Trophoblast cell (in vitro differentiated cells and primary cell): Measurements from ENCODE around the gene LCTL.
A peak's percentile ranks its signal among the peaks of the same experiment; 100 is the strongest.

ENCODE experiments used
- DNase-seq, 2 donors: peaks; one replicate each; pipeline ENCODE4 v3.0.0-alpha.2; 2016
- H2AFZ ChIP-seq: 2 replicates; pipeline ENCODE4 v1.6.1; 2013; ENCODE audit warnings: low read length, moderate library complexity, mild to moderate bottlenecking; ENCODE audit not compliant: insufficient read depth, poor library complexity
- H2AK5ac ChIP-seq: 2 replicates; pipeline ENCODE4 v1.6.1; 2013; ENCODE audit warnings: mild to moderate bottlenecking, low read length
- H2BK120ac ChIP-seq: 2 replicates; pipeline ENCODE4 v1.6.1; 2013; ENCODE audit warnings: low read length, mild to moderate bottlenecking, moderate library complexity; ENCODE audit not compliant: insufficient read depth, poor library complexity
- H2BK12ac ChIP-seq: 2 replicates; pipeline ENCODE4 v1.6.1; 2013; ENCODE audit warnings: mild to moderate bottlenecking, low read length, moderate library complexity
- H2BK5ac ChIP-seq: 2 replicates; pipeline ENCODE4 v1.6.1; 2013; ENCODE audit warnings: low read length, low read depth, moderate library complexity, mild to moderate bottlenecking; ENCODE audit not compliant: poor library complexity
- H3K14ac ChIP-seq: 2 replicates; pipeline ENCODE4 v1.6.1; 2013; ENCODE audit warnings: mild to moderate bottlenecking, low read length
- H3K18ac ChIP-seq: 2 replicates; pipeline ENCODE4 v1.6.1; 2013; ENCODE audit warnings: mild to moderate bottlenecking, low read length
- H3K23ac ChIP-seq: 2 replicates; pipeline ENCODE4 v1.6.1; 2013; ENCODE audit warnings: low read length
- H3K27ac ChIP-seq: 2 replicates; pipeline ENCODE4 v1.5.1; 2013; ENCODE audit warnings: low read depth, mild to moderate bottlenecking, inconsistent platforms, low read length, moderate library complexity
- H3K27me3 ChIP-seq: 2 replicates; pipeline ENCODE4 v1.6.1; 2013; ENCODE audit warnings: inconsistent platforms, mild to moderate bottlenecking, low read length, moderate library complexity; ENCODE audit not compliant: insufficient read depth
- H3K36me3 ChIP-seq, 2 experiments: 1 replicate in 1 of 2; 2 replicates in 1 of 2; pipeline ENCODE4 v1.6.1; 2013; ENCODE audit warnings: low read length in 2 of 2, mild to moderate bottlenecking in 2 of 2, moderate library complexity in 1 of 2; ENCODE audit not compliant: insufficient read depth in 2 of 2, control insufficient read depth in 1 of 2
- H3K4ac ChIP-seq: 2 replicates; pipeline ENCODE4 v1.6.1; 2013; ENCODE audit warnings: low read depth, mild to moderate bottlenecking, low read length, moderate library complexity
- H3K4me1 ChIP-seq, 2 experiments: 1 replicate in 1 of 2; 2 replicates in 1 of 2; pipeline ENCODE4 v1.6.1; 2013; ENCODE audit warnings: low read length in 2 of 2, mild to moderate bottlenecking in 2 of 2, moderate library complexity in 1 of 2; ENCODE audit not compliant: insufficient read depth in 2 of 2, control insufficient read depth in 1 of 2
- H3K4me2 ChIP-seq: 2 replicates; pipeline ENCODE4 v1.6.1; 2013; ENCODE audit warnings: inconsistent platforms, mild to moderate bottlenecking, low read length, moderate library complexity
- H3K4me3 ChIP-seq: 2 replicates; pipeline ENCODE4 v1.5.1; 2013; ENCODE audit warnings: mild to moderate bottlenecking, low read depth, low read length, inconsistent platforms
- H3K79me1 ChIP-seq: one replicate; pipeline ENCODE4 v1.6.1; 2013; ENCODE audit warnings: low read length
- H3K79me2 ChIP-seq: 2 replicates; pipeline ENCODE4 v1.6.1; 2013; ENCODE audit warnings: low read length, mild to moderate bottlenecking; ENCODE audit not compliant: control insufficient read depth, insufficient read depth, poor library complexity
- H3K9ac ChIP-seq: 2 replicates; pipeline ENCODE4 v1.6.1; 2013; ENCODE audit warnings: mild to moderate bottlenecking, low read length
- H3K9me3 ChIP-seq: 2 replicates; pipeline ENCODE4 v1.6.1; 2013; ENCODE audit warnings: low read depth, mild to moderate bottlenecking, control low read depth, inconsistent platforms, low read length; ENCODE audit not compliant: insufficient read depth
- H4K12ac ChIP-seq: 2 replicates; pipeline ENCODE4 v1.6.1; 2013; ENCODE audit warnings: low read depth, mild to moderate bottlenecking, low read length, moderate library complexity
- H4K8ac ChIP-seq: 2 replicates; pipeline ENCODE4 v1.6.1; 2013; ENCODE audit warnings: low read depth, mild to moderate bottlenecking, low read length, moderate library complexity
- H4K91ac ChIP-seq: one replicate; pipeline ENCODE4 v1.6.1; 2013; ENCODE audit warnings: low read depth, mild to moderate bottlenecking, low read length, moderate library complexity
- WGBS: extraction: QIAGEN DNeasy Blood & Tissue Kit; methylation state at CpG from one replicate; pipeline ENCODE4 v1.1.7; 2013; ENCODE audit warnings: missing lambda C conversion rate; ENCODE audit not compliant: insufficient read length, insufficient coverage; ENCODE audit errors: extremely low coverage; 5-methylcytosine and 5-hydroxymethylcytosine counted together

The LCTL gene

DNA sequence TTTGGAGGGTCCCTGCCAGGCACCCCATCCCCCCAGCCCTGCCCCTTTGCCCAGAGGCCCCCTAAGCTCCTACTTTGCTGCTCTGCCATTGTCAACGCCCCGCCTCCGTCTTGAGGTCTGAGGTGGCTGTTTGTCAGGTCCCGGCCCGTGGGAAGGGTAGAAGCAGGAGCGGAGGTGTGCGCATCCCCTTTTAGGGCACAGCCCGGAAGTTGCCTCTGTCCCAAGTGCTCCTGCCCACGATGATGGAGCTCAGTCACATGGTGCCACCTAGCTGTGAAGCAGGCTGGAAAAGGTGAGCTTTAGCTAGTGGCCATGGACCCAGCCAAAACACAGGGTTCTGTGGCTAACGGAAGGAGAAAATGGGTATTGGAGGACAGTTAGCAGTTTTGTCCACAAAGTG, 28.5 kb upstream of the LCTL start:
- H3K27me3 ChIP-seq = no peaks in the 10 kb centered on the region
- no peaks in the 10 kb centered on the region for H3K79me2 ChIP-seq
- no peak overlapping the region for H4K8ac ChIP-seq
- H4K91ac ChIP-seq = no peak overlapping the region
- H3K4me2 ChIP-seq = no peak overlapping the region
- no peaks in the 10 kb centered on the region for H3K79me1 ChIP-seq
- no peak overlapping the region for H3K23ac ChIP-seq
- H3K14ac ChIP-seq = no peak overlapping the region
- no peak overlapping the region for H2BK120ac ChIP-seq
- DNase-seq = no peak
- H3K4ac ChIP-seq = no peak overlapping the region
- H2AFZ ChIP-seq = no peak overlapping the region
- H3K36me3 ChIP-seq = no peaks in the 10 kb centered on the region
- H3K18ac ChIP-seq = no peak overlapping the region
- no peak overlapping the region for H3K27ac ChIP-seq
- H4K12ac ChIP-seq = no peak overlapping the region
- no peak overlapping the region for H2BK12ac ChIP-seq
- H2BK5ac ChIP-seq = no peak overlapping the region
- WGBS = no CpG with 5 or more reads among the region's 10 CpGs
- H3K9ac ChIP-seq = no peak overlapping the region
- H2AK5ac ChIP-seq = no peak overlapping the region
- no peaks in the 10 kb centered on the region for H3K9me3 ChIP-seq
- peaks cover 8 to 15% of the 10 kb centered on the region in 2 experiments for H3K4me1 ChIP-seq
- H3K4me3 ChIP-seq = no peak overlapping the region

DNA sequence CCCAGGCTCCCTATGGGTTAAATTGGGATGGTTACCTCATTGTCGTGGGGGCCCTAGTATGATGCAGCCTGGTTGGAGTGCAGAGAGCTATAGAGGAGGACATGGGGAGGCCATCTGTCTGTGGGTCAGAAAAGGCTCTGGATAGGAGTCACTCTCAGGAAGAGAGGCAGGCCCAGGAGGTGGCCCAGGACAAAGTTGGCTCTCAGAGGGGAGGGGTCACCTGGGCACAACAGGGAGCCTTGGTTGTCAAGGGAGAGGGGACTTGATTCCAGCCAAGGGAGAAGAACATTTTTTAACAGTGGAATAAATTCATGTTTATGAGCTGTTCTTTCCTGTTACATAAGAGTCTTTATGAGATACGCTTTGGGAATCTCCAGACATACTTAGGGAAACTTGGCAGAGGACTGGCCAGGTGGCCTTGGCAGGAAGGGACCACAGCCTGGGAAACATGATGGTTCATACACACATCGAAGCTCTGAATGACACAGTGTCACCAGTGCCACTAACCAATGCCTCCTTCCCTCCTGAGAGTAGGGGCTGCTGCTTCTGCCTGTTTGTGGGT, 27.5 kb upstream of the LCTL start:
- Histone ChIP-seq H3K4me2 (peak overlapping the region; percentile 23), H3K14ac (no peak overlapping the region), H3K18ac (no peak overlapping the region), H3K27me3 (no peaks in the 10 kb centered on the region), H3K27ac (no peak overlapping the region), H3K4me3 (no peak overlapping the region), H3K23ac (no peak overlapping the region), H3K36me3 (no peaks in the 10 kb centered on the region), H2AFZ (no peak overlapping the region), H2BK5ac (no peak overlapping the region), H3K79me2 (no peaks in the 10 kb centered on the region), H3K79me1 (no peaks in the 10 kb centered on the region), H2AK5ac (no peak overlapping the region), H4K12ac (no peak overlapping the region), H2BK12ac (peak overlapping the region; percentile 14), H4K91ac (peak overlapping the region; percentile 14), H2BK120ac (no peak overlapping the region), H3K9me3 (no peaks in the 10 kb centered on the region), H3K4ac (no peak overlapping the region), H3K4me1 (peaks cover 8 to 15% of the 10 kb centered on the region in 2 experiments), H4K8ac (no peak overlapping the region), H3K9ac (no peak overlapping the region)
- no CpG with 5 or more reads among the region's 3 CpGs for WGBS
- DNase-seq = peak; percentile 41 to 62

DNA sequence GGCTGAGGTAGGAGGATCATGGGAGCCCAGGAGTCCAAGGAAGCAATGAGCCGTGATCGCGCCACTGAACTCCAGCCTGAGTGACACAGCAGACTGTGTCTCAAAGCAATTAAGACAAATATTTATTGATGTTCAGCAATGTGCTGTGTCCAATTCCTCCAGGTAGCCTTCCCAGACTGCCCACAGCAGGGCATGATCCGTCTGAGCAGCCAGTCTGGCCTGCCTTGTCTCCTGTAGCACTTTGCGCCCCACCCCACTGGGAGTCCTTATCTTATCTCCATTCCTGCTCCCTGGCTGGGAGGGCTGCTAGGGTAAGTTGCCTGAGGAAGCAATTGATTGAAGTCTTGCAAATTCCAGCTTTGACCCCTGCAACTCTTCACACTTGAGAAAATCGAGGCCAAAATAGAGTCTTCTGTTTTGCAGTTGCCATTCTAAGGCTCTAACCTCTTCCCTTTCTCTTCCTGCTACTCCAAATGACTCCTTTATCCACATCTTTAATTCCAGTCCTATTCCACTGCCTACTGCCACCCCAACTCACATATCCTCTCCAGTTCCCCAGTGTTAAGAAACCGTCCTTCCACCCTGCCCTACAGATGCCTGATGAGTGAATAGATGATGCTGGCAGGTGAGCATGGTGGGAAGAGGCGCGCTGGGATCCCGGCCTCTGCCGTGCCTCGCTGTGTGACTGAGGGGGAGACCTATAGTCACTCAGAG, 26.9 kb upstream of the LCTL start:
- H2AK5ac ChIP-seq = no peak overlapping the region
- no peak overlapping the region for H2BK120ac ChIP-seq
- no peaks in the 10 kb centered on the region for H3K79me2 ChIP-seq
- no peak overlapping the region for H3K4ac ChIP-seq
- no peak overlapping the region for H4K12ac ChIP-seq
- no peak overlapping the region for H3K9ac ChIP-seq
- H3K4me3 ChIP-seq = no peak overlapping the region
- peak; percentile 85 to 94 for DNase-seq
- H3K14ac ChIP-seq = no peak overlapping the region
- peak overlapping the region; percentile 14 for H2BK12ac ChIP-seq
- no peaks in the 10 kb centered on the region for H3K79me1 ChIP-seq
- H3K18ac ChIP-seq = no peak overlapping the region
- H3K27me3 ChIP-seq = no peaks in the 10 kb centered on the region
- whole genome bisulfite sequencing = no CpG with 5 or more reads among the region's 12 CpGs
- peak overlapping the region; percentile 23 for H3K4me2 ChIP-seq
- no peak overlapping the region for H2BK5ac ChIP-seq
- no peak overlapping the region for H3K23ac ChIP-seq
- peak overlapping the region; percentile 14 for H4K91ac ChIP-seq
- no peaks in the 10 kb centered on the region for H3K36me3 ChIP-seq
- no peak overlapping the region for H2AFZ ChIP-seq
- H3K27ac ChIP-seq = no peak overlapping the region
- peaks cover 8 to 15% of the 10 kb centered on the region in 2 experiments for H3K4me1 ChIP-seq
- H3K9me3 ChIP-seq = no peaks in the 10 kb centered on the region
- H4K8ac ChIP-seq = no peak overlapping the region

DNA sequence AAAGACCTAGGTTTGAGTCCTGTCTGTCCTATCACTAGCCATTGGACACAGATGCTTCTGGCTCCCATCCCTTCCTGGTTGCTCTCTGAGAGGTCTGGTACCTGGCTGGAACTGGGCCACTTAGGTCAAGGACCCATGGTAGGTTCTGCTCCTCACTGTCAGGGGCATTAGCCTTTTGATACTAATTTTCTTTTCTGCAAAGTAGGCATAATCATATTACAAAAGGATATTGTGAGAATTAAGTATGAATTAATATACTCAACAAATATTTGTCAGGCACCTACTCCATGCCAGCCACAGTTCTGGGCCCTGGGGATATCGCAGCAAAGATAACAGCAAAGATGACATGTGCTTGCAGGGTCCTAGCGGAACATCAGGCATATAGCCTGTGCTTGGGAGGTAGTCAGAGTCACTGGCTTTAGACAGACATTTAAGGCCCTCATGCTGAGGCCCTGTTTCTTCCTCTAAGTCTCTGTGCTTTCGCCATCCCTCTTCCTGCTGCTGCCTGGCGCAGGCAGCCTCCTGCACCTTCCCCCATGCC, 25.6 kb upstream of the LCTL start:
- H2AFZ ChIP-seq = no peak overlapping the region
- no peak for DNase-seq
- H2BK12ac ChIP-seq = no peak overlapping the region
- no peak overlapping the region for H3K4me3 ChIP-seq
- no CpG with 5 or more reads among the region's 4 CpGs for WGBS
- H3K23ac ChIP-seq = no peak overlapping the region
- no peak overlapping the region for H3K4me2 ChIP-seq
- H3K14ac ChIP-seq = no peak overlapping the region
- no peak overlapping the region for H3K18ac ChIP-seq
- no peaks in the 10 kb centered on the region for H3K36me3 ChIP-seq
- H3K4me1 ChIP-seq = peaks cover 8 to 15% of the 10 kb centered on the region in 2 experiments
- no peak overlapping the region for H3K9ac ChIP-seq
- no peaks in the 10 kb centered on the region for H3K79me1 ChIP-seq
- no peak overlapping the region for H4K91ac ChIP-seq
- H3K4ac ChIP-seq = no peak overlapping the region
- no peak overlapping the region for H2BK5ac ChIP-seq
- H4K12ac ChIP-seq = no peak overlapping the region
- no peaks in the 10 kb centered on the region for H3K27me3 ChIP-seq
- no peak overlapping the region for H3K27ac ChIP-seq
- no peaks in the 10 kb centered on the region for H3K79me2 ChIP-seq
- H3K9me3 ChIP-seq = no peaks in the 10 kb centered on the region
- no peak overlapping the region for H4K8ac ChIP-seq
- no peak overlapping the region for H2AK5ac ChIP-seq
- H2BK120ac ChIP-seq = no peak overlapping the region
